ENCODE measurements around the gene STK10. TPM values are rescaled to one million over a fixed set of nuclear protein-coding genes. Genes with fewer than 3 reads are reported as not detected.
A peak's percentile ranks its signal among the peaks of the same experiment; 100 is the strongest.

STK10 gene
- total RNA-seq, 1 experiment from 2014 or later, result 25.7 TPM

- no peak for TF ChIP-seq CTCF (conservative IDR thresholded peaks at IDR 0.05; ENCODE audit: low read depth, low read length)
- no peak for TF ChIP-seq EZH2phosphoT487 (IDR thresholded peaks at IDR 0.05; ENCODE audit: borderline replicate concordance, low read length)
- no peak for TF ChIP-seq EZH2 (IDR thresholded peaks at IDR 0.05; ENCODE audit: low read length, unreplicated experiment)
- Histone ChIP-seq H3K36me3 (ENCODE audit: low read depth, low read length) (peaks cover 6% of the 10 kb centered on the region; the same call in 1 of the 2 replicates), H2AFZ (ENCODE audit: low read length) (no peak overlapping the region), H3F3A (ENCODE audit: low read length, unreplicated experiment) (no peaks in the 10 kb centered on the region), H3K9me3 (ENCODE audit: low read length) (no peaks in the 10 kb centered on the region), H3K4me3 (ENCODE audit: low read length) (no peak overlapping the region), H4K20me1 (ENCODE audit: low read length) (no peaks in the 10 kb centered on the region), H3K27ac (ENCODE audit: low read length) (no peak overlapping the region), H3K4me1 (ENCODE audit: insufficient read depth, low read length) (no peaks in the 10 kb centered on the region), H3K9ac (ENCODE audit: low read length) (no peak overlapping the region), H3K9me2 (replicated peaks; ENCODE audit: low read length) (no peaks in the 10 kb centered on the region), H3K79me2 (ENCODE audit: low read length) (no peaks in the 10 kb centered on the region), H3K4me2 (ENCODE audit: low read length) (no peak overlapping the region), H3K27me3 (ENCODE audit: low read length) (no peaks in the 10 kb centered on the region)
- BruUV-seq (replicated peaks), result no TSS peak
- ATAC-seq (no peak), DNase-seq (no peak)
- intact Hi-C loops (cut with micrococcal nuclease), result no loop called here
- CTCF ChIA-PET, result no interaction called here
- POLR2A ChIA-PET (ENCODE audit: unreplicated experiment), result no interaction called here
These were observed 124.4 kb downstream of the STK10 start for GRCh38 chr5:172063463-172064235.

- CTCF ChIA-PET, result interaction anchor here (0.6 to 1.3 kb wide), 7 partner anchors 12 to 244 kb away, joined by 3 to 11 read pairs (median 6); no protein-coding TSS in a partner anchor
- no TSS peak for BruUV-seq (replicated peaks)
These were observed 128.3 kb downstream of the STK10 start for GRCh38 chr5:172059661-172060100.

More at GRCh38 chr5:172059661-172060100, 128.3 kb downstream of the STK10 start:
- peak; percentile 86 for TF ChIP-seq CTCF (conservative IDR thresholded peaks at IDR 0.05; ENCODE audit: low read depth, low read length)
- TF ChIP-seq EZH2phosphoT487 (IDR thresholded peaks at IDR 0.05; ENCODE audit: borderline replicate concordance, low read length), result no peak
- no peak overlapping the region for H2AFZ ChIP-seq (ENCODE audit: low read length)
- no peak overlapping the region for H3K27ac ChIP-seq (ENCODE audit: low read length)
- peak; percentile 62 for ATAC-seq
- no peaks in the 10 kb centered on the region for H3K27me3 ChIP-seq (ENCODE audit: low read length)
- POLR2A ChIA-PET (ENCODE audit: unreplicated experiment), result no interaction called here
- H3F3A ChIP-seq (ENCODE audit: low read length, unreplicated experiment), result no peaks in the 10 kb centered on the region
- H3K9me3 ChIP-seq (ENCODE audit: low read length), result no peaks in the 10 kb centered on the region
- no peaks in the 10 kb centered on the region for H4K20me1 ChIP-seq (ENCODE audit: low read length)
- peaks cover 6% of the 10 kb centered on the region; the same call in 1 of the 2 replicates for H3K36me3 ChIP-seq (ENCODE audit: low read depth, low read length)
- no peak overlapping the region for H3K9ac ChIP-seq (ENCODE audit: low read length)
- no peak overlapping the region for H3K4me2 ChIP-seq (ENCODE audit: low read length)
- no peaks in the 10 kb centered on the region for H3K79me2 ChIP-seq (ENCODE audit: low read length)
- H3K4me3 ChIP-seq (ENCODE audit: low read length), result no peak overlapping the region
- no peaks in the 10 kb centered on the region for H3K4me1 ChIP-seq (ENCODE audit: insufficient read depth, low read length)
- peak; percentile 34 for DNase-seq
- H3K9me2 ChIP-seq (replicated peaks; ENCODE audit: low read length), result no peaks in the 10 kb centered on the region
- intact Hi-C loops (cut with micrococcal nuclease), result loop anchor here (1.0 kb wide), 1 partner anchor 147 kb away; no protein-coding TSS in a partner anchor

All from PC-3 (cell line).